ENCODE results near the gene ZNF181. TPM values are rescaled to one million over a fixed set of nuclear protein-coding genes. Genes with fewer than 3 reads are reported as not detected.

The ZNF181 gene
- total RNA-seq, 2 donors from 2014 or later: 8.1 to 8.7 TPM

DNA sequence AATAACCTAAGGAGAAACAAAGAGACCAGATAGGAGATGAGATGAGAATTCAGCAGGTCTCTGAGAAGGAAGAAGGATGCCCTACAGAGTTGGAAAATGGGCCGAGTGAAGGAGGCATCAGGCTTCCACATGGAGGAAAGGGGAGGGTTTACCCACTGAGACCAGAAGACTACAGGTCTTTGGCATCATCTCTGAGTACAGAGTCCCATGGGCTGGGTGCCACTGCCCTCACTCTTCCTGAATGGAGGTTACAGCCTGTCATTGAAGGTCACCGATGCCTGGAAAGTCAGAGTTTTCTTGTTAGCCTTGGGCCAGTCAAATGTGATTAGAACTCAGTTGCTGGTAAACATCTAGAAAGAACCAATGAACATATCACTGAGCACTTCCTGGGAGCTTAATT, 46.7 kb upstream of the ZNF181 start:
- H3K4me1 Mint-ChIP-seq: no peaks in the 10 kb centered on the region
- Histone ChIP-seq H3K36me3 (ENCODE audit: control insufficient read depth, insufficient read depth, low read length) (peaks cover 24% of the 10 kb centered on the region), H3K27me3 (ENCODE audit: control insufficient read depth, insufficient read depth, low read length, poor library complexity, severe bottlenecking) (peaks cover 20% of the 10 kb centered on the region), H3K4me1 (ENCODE audit: control insufficient read depth, insufficient read depth, low read length) (no peaks in the 10 kb centered on the region), H3K9ac (ENCODE audit: extremely low read depth, low read length, poor library complexity, severe bottlenecking) (no peak overlapping the region), H3K27ac (ENCODE audit: low read depth, low read length) (no peak overlapping the region), H3K4me3 (ENCODE audit: low read length) (no peak overlapping the region), H3K9me3 (ENCODE audit: control insufficient read depth, low read length) (peaks cover 49% of the 10 kb centered on the region)
- H3K27me3 Mint-ChIP-seq (ENCODE audit: insufficient read depth): peaks cover 12% of the 10 kb centered on the region
- no peak for DNase-seq
- 94 to 100% methylated on average over 1 to 2 of the region's 2 CpGs for WGBS, 2 experiments (ENCODE audit: insufficient coverage in 1 of 2, insufficient read length in 1 of 2)
- H3K27ac Mint-ChIP-seq: no peak overlapping the region
- peaks cover 48% of the 10 kb centered on the region for H3K9me3 Mint-ChIP-seq
- no peak overlapping the region for H3K4me3 Mint-ChIP-seq
- TF ChIP-seq, protein P1, sequence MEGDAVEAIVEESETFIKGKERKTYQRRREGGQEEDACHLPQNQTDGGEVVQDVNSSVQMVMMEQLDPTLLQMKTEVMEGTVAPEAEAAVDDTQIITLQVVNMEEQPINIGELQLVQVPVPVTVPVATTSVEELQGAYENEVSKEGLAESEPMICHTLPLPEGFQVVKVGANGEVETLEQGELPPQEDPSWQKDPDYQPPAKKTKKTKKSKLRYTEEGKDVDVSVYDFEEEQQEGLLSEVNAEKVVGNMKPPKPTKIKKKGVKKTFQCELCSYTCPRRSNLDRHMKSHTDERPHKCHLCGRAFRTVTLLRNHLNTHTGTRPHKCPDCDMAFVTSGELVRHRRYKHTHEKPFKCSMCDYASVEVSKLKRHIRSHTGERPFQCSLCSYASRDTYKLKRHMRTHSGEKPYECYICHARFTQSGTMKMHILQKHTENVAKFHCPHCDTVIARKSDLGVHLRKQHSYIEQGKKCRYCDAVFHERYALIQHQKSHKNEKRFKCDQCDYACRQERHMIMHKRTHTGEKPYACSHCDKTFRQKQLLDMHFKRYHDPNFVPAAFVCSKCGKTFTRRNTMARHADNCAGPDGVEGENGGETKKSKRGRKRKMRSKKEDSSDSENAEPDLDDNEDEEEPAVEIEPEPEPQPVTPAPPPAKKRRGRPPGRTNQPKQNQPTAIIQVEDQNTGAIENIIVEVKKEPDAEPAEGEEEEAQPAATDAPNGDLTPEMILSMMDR (conservative IDR thresholded peaks at IDR 0.05): no peak
- peaks cover 44% of the 10 kb centered on the region for H3K36me3 Mint-ChIP-seq (ENCODE audit: low read depth)

DNA sequence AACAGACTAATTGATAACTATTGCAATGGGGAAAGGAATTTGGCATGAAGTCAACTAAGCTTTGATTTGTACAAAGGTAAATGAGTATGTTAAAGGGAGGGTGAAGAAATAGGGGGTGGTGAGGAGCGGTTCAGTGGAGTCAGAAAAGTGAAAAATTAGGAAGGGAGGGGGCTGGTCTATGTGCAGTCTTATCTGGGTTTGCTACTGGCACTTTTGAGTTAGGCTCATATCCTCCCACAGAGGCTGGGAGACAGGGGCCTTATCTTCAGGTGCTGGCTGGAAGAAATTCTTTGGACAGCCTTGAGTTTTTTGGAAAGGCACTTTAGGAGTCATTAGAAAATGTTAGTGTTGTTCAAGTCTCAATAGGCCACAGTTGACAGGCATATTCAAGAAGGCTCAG, 45.5 kb upstream of the ZNF181 start:
- H3K36me3 Mint-ChIP-seq (ENCODE audit: low read depth): peaks cover 31% of the 10 kb centered on the region
- peaks cover 15% of the 10 kb centered on the region for H3K27me3 Mint-ChIP-seq (ENCODE audit: insufficient read depth)
- H3K4me3 Mint-ChIP-seq: no peak overlapping the region
- Histone ChIP-seq H3K9ac (ENCODE audit: extremely low read depth, low read length, poor library complexity, severe bottlenecking) (no peak overlapping the region), H3K36me3 (ENCODE audit: control insufficient read depth, insufficient read depth, low read length) (peaks cover 12% of the 10 kb centered on the region), H3K4me3 (ENCODE audit: low read length) (no peak overlapping the region), H3K27ac (ENCODE audit: low read depth, low read length) (no peak overlapping the region), H3K4me1 (ENCODE audit: control insufficient read depth, insufficient read depth, low read length) (no peaks in the 10 kb centered on the region), H3K27me3 (ENCODE audit: control insufficient read depth, insufficient read depth, low read length, poor library complexity, severe bottlenecking) (peaks cover 24% of the 10 kb centered on the region), H3K9me3 (ENCODE audit: control insufficient read depth, low read length) (peaks cover 36% of the 10 kb centered on the region)
- H3K27ac Mint-ChIP-seq: no peak overlapping the region
- H3K9me3 Mint-ChIP-seq: peaks cover 36% of the 10 kb centered on the region
- no CpG with 5 or more reads among the region's 1 CpG for WGBS, 2 experiments (ENCODE audit: insufficient coverage in 1 of 2, insufficient read length in 1 of 2)
- no peaks in the 10 kb centered on the region for H3K4me1 Mint-ChIP-seq
- TF ChIP-seq, protein P1 (conservative IDR thresholded peaks at IDR 0.05): no peak
- DNase-seq: no peak

DNA sequence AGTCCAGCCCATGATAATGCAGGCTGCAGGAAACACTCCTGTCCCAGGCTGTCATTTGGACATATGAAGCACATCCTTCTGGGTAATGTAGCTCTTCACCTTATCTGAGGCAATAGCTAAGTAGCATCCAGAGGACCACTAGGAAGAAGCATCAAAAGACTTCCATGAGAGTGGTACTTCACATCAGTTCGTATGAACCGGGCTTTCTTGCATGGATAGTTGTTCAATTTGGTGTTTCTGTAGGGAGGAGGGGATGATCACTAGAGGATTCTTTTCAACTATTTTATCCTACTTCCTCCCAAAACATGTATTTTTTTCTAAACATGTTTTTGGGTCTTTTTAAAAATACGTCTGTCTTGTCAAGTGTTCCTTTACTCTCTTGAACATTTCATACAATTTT, 43.7 kb upstream of the ZNF181 start:
- TF ChIP-seq, protein P1 (conservative IDR thresholded peaks at IDR 0.05): no peak

More for the DNA sequence above, 43.7 kb upstream of the ZNF181 start:
- H3K9me3 ChIP-seq (ENCODE audit: control insufficient read depth, low read length): peaks cover 26% of the 10 kb centered on the region
- no peak for DNase-seq
- H3K4me1 ChIP-seq (ENCODE audit: control insufficient read depth, insufficient read depth, low read length): no peaks in the 10 kb centered on the region
- H3K4me3 Mint-ChIP-seq: no peak overlapping the region
- peaks cover 15% of the 10 kb centered on the region for H3K27me3 Mint-ChIP-seq (ENCODE audit: insufficient read depth)
- H3K9me3 Mint-ChIP-seq: peaks cover 19% of the 10 kb centered on the region
- no peak overlapping the region for H3K27ac Mint-ChIP-seq
- H3K4me3 ChIP-seq (ENCODE audit: low read length): no peak overlapping the region
- peaks cover 24% of the 10 kb centered on the region for H3K27me3 ChIP-seq (ENCODE audit: control insufficient read depth, insufficient read depth, low read length, poor library complexity, severe bottlenecking)
- WGBS, 2 experiments (ENCODE audit: insufficient coverage in 1 of 2, insufficient read length in 1 of 2): 83 to 89% methylated on average over 1 to 3 of the region's 3 CpGs
- H3K27ac ChIP-seq (ENCODE audit: low read depth, low read length): no peak overlapping the region
- no peaks in the 10 kb centered on the region for H3K4me1 Mint-ChIP-seq
- peaks cover 14% of the 10 kb centered on the region for H3K36me3 Mint-ChIP-seq (ENCODE audit: low read depth)
- no peaks in the 10 kb centered on the region for H3K36me3 ChIP-seq (ENCODE audit: control insufficient read depth, insufficient read depth, low read length)
- H3K9ac ChIP-seq (ENCODE audit: extremely low read depth, low read length, poor library complexity, severe bottlenecking): no peak overlapping the region

All from endodermal cell (in vitro differentiated cells).